ENCODE data around the gene CC2D1B. TPM values are rescaled to one million over a fixed set of nuclear protein-coding genes. Genes with fewer than 3 reads are reported as not detected.
A peak's percentile ranks its signal among the peaks of the same experiment; 100 is the strongest.

Gene CC2D1B
- total and polyA plus RNA-seq, 2 experiments from 2014 or later: 5.7 to 13.1 TPM

DNA sequence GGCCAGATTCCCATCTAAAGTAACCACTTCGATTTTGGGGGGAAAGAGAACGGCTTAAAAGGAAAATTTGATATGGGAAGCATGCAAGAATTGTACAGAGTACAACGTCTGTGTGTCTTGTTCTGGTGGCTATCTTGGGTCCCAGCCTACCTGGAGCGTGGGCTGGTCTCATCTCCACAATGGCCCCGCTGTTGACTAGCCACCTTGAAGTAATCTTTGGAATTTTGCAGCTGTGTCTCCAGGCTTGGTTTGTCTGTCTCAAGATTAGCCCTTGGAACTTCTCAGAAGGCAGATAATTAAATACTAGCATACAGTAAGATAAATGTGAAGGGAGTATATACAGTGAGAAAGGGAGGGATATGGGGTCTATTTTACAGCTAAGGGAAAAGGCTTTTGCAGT lies 1.3 kb upstream of the CC2D1B start:
- peak overlapping the region; percentile 96 for H3K4me3 Mint-ChIP-seq
- no peak for ATAC-seq
- no peak overlapping the region for H3K27ac ChIP-seq (ENCODE audit: low read depth)
- H4K20me1 ChIP-seq (replicated peaks; ENCODE audit: insufficient read depth): no peaks in the 10 kb centered on the region
- TF ChIP-seq ZNF331 (CRISPR knock-in tag; IDR thresholded peaks at IDR 0.05; ENCODE audit: low read depth): no peak
- TF ChIP-seq, protein P1, sequence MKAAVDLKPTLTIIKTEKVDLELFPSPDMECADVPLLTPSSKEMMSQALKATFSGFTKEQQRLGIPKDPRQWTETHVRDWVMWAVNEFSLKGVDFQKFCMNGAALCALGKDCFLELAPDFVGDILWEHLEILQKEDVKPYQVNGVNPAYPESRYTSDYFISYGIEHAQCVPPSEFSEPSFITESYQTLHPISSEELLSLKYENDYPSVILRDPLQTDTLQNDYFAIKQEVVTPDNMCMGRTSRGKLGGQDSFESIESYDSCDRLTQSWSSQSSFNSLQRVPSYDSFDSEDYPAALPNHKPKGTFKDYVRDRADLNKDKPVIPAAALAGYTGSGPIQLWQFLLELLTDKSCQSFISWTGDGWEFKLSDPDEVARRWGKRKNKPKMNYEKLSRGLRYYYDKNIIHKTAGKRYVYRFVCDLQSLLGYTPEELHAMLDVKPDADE (IDR thresholded peaks at IDR 0.05): no peak
- TF ChIP-seq CTCF (conservative IDR thresholded peaks at IDR 0.05; ENCODE audit: low read depth in 2 of 2): no peak
- TF ChIP-seq REST (IDR thresholded peaks at IDR 0.05; ENCODE audit: unreplicated experiment): no peak
- TF ChIP-seq STAT1 (IDR thresholded peaks at IDR 0.05; ENCODE audit: unreplicated experiment): no peak
- no peak for TF ChIP-seq JUNB (IDR thresholded peaks at IDR 0.05; ENCODE audit: unreplicated experiment)
- TF ChIP-seq EZH2 (IDR thresholded peaks at IDR 0.05; ENCODE audit: low read depth, unreplicated experiment): no peak
- no peak for TF ChIP-seq EZH2phosphoT487 (IDR thresholded peaks at IDR 0.05; ENCODE audit: unreplicated experiment)
- no peak for TF ChIP-seq CREB1 (CRISPR knock-in tag; IDR thresholded peaks at IDR 0.05; ENCODE audit: low read depth)
- TF ChIP-seq ZNF114 (CRISPR knock-in tag; IDR thresholded peaks at IDR 0.05): no peak
- peaks cover 22% of the 10 kb centered on the region for H3K36me3 Mint-ChIP-seq (ENCODE audit: low read depth)
- peaks cover 4% of the 10 kb centered on the region; the same call in 1 of the 2 replicates for H3F3A ChIP-seq (replicated peaks; ENCODE audit: low read depth)
- no peak for DNase-seq (ENCODE audit: low spot score)
- no peak overlapping the region for H3K27ac Mint-ChIP-seq
- H3K36me3 ChIP-seq (ENCODE audit: insufficient read depth): peaks cover 15% of the 10 kb centered on the region; the same call in 1 of the 2 replicates
- H3K27me3 Mint-ChIP-seq (ENCODE audit: insufficient read depth, low read depth, poor library complexity): peaks cover 18% of the 10 kb centered on the region
- H3K9me2 ChIP-seq (ENCODE audit: insufficient read depth): no peaks in the 10 kb centered on the region
- peak overlapping the region; percentile 95 for H3K4me3 ChIP-seq
- peaks cover 11% of the 10 kb centered on the region; the same call in 1 of the 2 replicates for H3K79me2 ChIP-seq (replicated peaks; ENCODE audit: insufficient read depth)
- peak overlapping the region; percentile 81; the same call in 1 of the 2 replicates for H3K4me2 ChIP-seq
- peaks cover 21% of the 10 kb centered on the region for H3K4me1 ChIP-seq (ENCODE audit: insufficient read depth)
- no peaks in the 10 kb centered on the region for H3K27me3 ChIP-seq (ENCODE audit: insufficient read depth)
- peak overlapping the region; percentile 97; the same call in 1 of the 2 replicates for H2AFZ ChIP-seq
- H3K4me1 Mint-ChIP-seq: peaks cover 22% of the 10 kb centered on the region; the same call in 2 of the 3 replicates
- H3K9me3 Mint-ChIP-seq: no peaks in the 10 kb centered on the region
